ENCODE results near the gene RPGRIP1L. TPM values are rescaled to one million over a fixed set of nuclear protein-coding genes. Genes with fewer than 3 reads are reported as not detected.

RPGRIP1L gene
- total RNA-seq, 1 experiment from 2014 or later: 16.1 TPM

GRCh38 chr16:53715023-53715384, 11.3 kb upstream of the RPGRIP1L start:
- Histone ChIP-seq H3K4me1 (0 out of 2 replicates have a peak, but pooled peaks cover 4% of the 10 kb centered on the region), H3K36me3 (ENCODE audit: control insufficient read depth, insufficient read depth, low read length) (no peaks in the 10 kb centered on the region), H3K27me3 (replicated peaks; ENCODE audit: control insufficient read depth, insufficient read depth, low read length) (no peaks in the 10 kb centered on the region), H3K4me3 (ENCODE audit: low read depth, low read length) (no peak overlapping the region), H3K9me3 (no peaks in the 10 kb centered on the region)
- Mint-ChIP-seq H3K4me1 (ENCODE audit: low read depth, unreplicated experiment) (peaks cover 6% of the 10 kb centered on the region), H3K9me3 (ENCODE audit: unreplicated experiment) (no peaks in the 10 kb centered on the region), H3K36me3 (ENCODE audit: insufficient read depth, unreplicated experiment) (no peaks in the 10 kb centered on the region), H3K27ac (ENCODE audit: unreplicated experiment) (no peak overlapping the region), H3K27me3 (ENCODE audit: insufficient read depth, unreplicated experiment) (no peaks in the 10 kb centered on the region), H3K4me3 (ENCODE audit: unreplicated experiment) (no peak overlapping the region)
- BruUV-seq (replicated peaks): no TSS peak
- CTCF ChIA-PET: no interaction called here
- POLR2A ChIA-PET: no interaction called here
- DNase-seq: no peak
- intact Hi-C loops (cut with micrococcal nuclease; ENCODE audit: unreplicated experiment): no loop called here
- TF ChIP-seq CTCF (IDR thresholded peaks at IDR 0.05; ENCODE audit: insufficient read depth in 1 of 2, low read depth in 1 of 2, low read length in 1 of 2, severe bottlenecking in 1 of 2, unreplicated experiment in 1 of 2): no peak

GRCh38 chr16:53714205-53715022, 10.8 kb upstream of the RPGRIP1L start:
- Histone ChIP-seq H3K27me3 (replicated peaks; ENCODE audit: control insufficient read depth, insufficient read depth, low read length) (no peaks in the 10 kb centered on the region), H3K9me3 (no peaks in the 10 kb centered on the region), H3K36me3 (ENCODE audit: control insufficient read depth, insufficient read depth, low read length) (no peaks in the 10 kb centered on the region), H3K4me3 (ENCODE audit: low read depth, low read length) (no peak overlapping the region), H3K4me1 (0 out of 2 replicates have a peak, but pooled peaks cover 4% of the 10 kb centered on the region)
- no TSS peak for BruUV-seq (replicated peaks)
- no peak for TF ChIP-seq CTCF (IDR thresholded peaks at IDR 0.05; ENCODE audit: insufficient read depth in 1 of 2, low read depth in 1 of 2, low read length in 1 of 2, severe bottlenecking in 1 of 2, unreplicated experiment in 1 of 2)
- CTCF ChIA-PET: no interaction called here
- no peaks in the 10 kb centered on the region for H3K9me3 Mint-ChIP-seq (ENCODE audit: unreplicated experiment)
- no peak overlapping the region for H3K27ac Mint-ChIP-seq (ENCODE audit: unreplicated experiment)
- DNase-seq: no peak
- POLR2A ChIA-PET: no interaction called here
- H3K27me3 Mint-ChIP-seq (ENCODE audit: insufficient read depth, unreplicated experiment): no peaks in the 10 kb centered on the region
- no peak overlapping the region for H3K4me3 Mint-ChIP-seq (ENCODE audit: unreplicated experiment)
- peaks cover 6% of the 10 kb centered on the region for H3K4me1 Mint-ChIP-seq (ENCODE audit: low read depth, unreplicated experiment)
- no peaks in the 10 kb centered on the region for H3K36me3 Mint-ChIP-seq (ENCODE audit: insufficient read depth, unreplicated experiment)
- intact Hi-C loops (cut with micrococcal nuclease; ENCODE audit: unreplicated experiment): no loop called here

GRCh38 chr16:53713403-53714204, 9.9 kb upstream of the RPGRIP1L start:
- Histone ChIP-seq H3K36me3 (ENCODE audit: control insufficient read depth, insufficient read depth, low read length) (no peaks in the 10 kb centered on the region), H3K27me3 (replicated peaks; ENCODE audit: control insufficient read depth, insufficient read depth, low read length) (no peaks in the 10 kb centered on the region), H3K4me1 (0 out of 2 replicates have a peak, but pooled peaks cover 4% of the 10 kb centered on the region), H3K4me3 (ENCODE audit: low read depth, low read length) (no peak overlapping the region), H3K9me3 (no peaks in the 10 kb centered on the region)
- no peaks in the 10 kb centered on the region for H3K4me1 Mint-ChIP-seq (ENCODE audit: low read depth, unreplicated experiment)
- DNase-seq: no peak
- no TSS peak for BruUV-seq (replicated peaks)
- no peaks in the 10 kb centered on the region for H3K27me3 Mint-ChIP-seq (ENCODE audit: insufficient read depth, unreplicated experiment)
- H3K36me3 Mint-ChIP-seq (ENCODE audit: insufficient read depth, unreplicated experiment): no peaks in the 10 kb centered on the region
- H3K27ac Mint-ChIP-seq (ENCODE audit: unreplicated experiment): no peak overlapping the region
- no peak overlapping the region for H3K4me3 Mint-ChIP-seq (ENCODE audit: unreplicated experiment)
- ChIA-PET CTCF (no interaction called here), POLR2A (no interaction called here)
- intact Hi-C loops (cut with micrococcal nuclease; ENCODE audit: unreplicated experiment): no loop called here
- TF ChIP-seq CTCF (IDR thresholded peaks at IDR 0.05; ENCODE audit: insufficient read depth in 1 of 2, low read depth in 1 of 2, low read length in 1 of 2, severe bottlenecking in 1 of 2, unreplicated experiment in 1 of 2): no peak
- no peaks in the 10 kb centered on the region for H3K9me3 Mint-ChIP-seq (ENCODE audit: unreplicated experiment)
